Pancreas (tissue), 10 donors: Measurements from ENCODE around the gene S1PR2. TPM values are rescaled to one million over a fixed set of nuclear protein-coding genes. Genes with fewer than 3 reads are reported as not detected.

Experiments
- ATAC-seq, 4 donors: fragments of 200-7000 bp; cut with Tn5 transposase; one replicate each; pipeline versions ENCODE4 v1.8.0 to v1.9.1; 2020; ENCODE audit warnings: mild to moderate bottlenecking in 4 of 4, moderate library complexity in 4 of 4
- DNase-seq, 6 donors: peaks; one replicate each; pipeline ENCODE4 v3.0.0-alpha.2; 2020
- FAIRE-seq: peaks from 2 replicates; lab custom pipeline; 2012; peaks lifted over from hg19 to GRCh38; lab: Jason Lieb, UNC
- H3K27ac ChIP-seq, 4 donors: fragments of 200-600 bp; sonication (generic); 1 replicate in 3 of 4; 2 replicates in 1 of 4; pipeline versions ENCODE4 v1.5.0 to v1.8.0; 2020
- H3K27me3 ChIP-seq, 4 donors: fragments of 200-600 bp; one replicate each; pipeline ENCODE4 v1.8.0; 2021
- H3K36me3 ChIP-seq, 3 donors: fragments of 200-600 bp; sonication (generic) in 1 of 3; one replicate each; pipeline versions ENCODE4 v1.5.0 to v1.8.0; 2020 to 2021
- H3K4me1 ChIP-seq, 3 donors: fragments of 200-600 bp; one replicate each; pipeline ENCODE4 v1.8.0; 2021
- H3K4me3 ChIP-seq, 4 donors: fragments of 200-600 bp; sonication (generic) in 2 of 4; one replicate each; pipeline versions ENCODE4 v1.5.0 to v1.8.0; 2020 to 2021
- H3K9me3 ChIP-seq, 4 donors: fragments of 200-600 bp; one replicate each; pipeline ENCODE4 v1.8.0; 2021
- WGBS, 2 donors: extraction: QIAGEN DNeasy Blood & Tissue Kit; methylation state at CpG; one replicate each; pipeline ENCODE4 v1.1.7; 2013; 5-methylcytosine and 5-hydroxymethylcytosine counted together
- intact Hi-C, 3 donors: fragments of 100-400 bp; cut with DNase I; formaldehyde crosslinking; loops; one replicate each; pipeline versions ENCODE4 v1.11.1 to v1.14.2; 2022
- polyA plus RNA-seq, 2 donors: library from polyadenylated mRNA; stranded (reverse); fragments of 200-250 nt; gene quantifications; one replicate each; pipeline ENCODE4 v1.2.3, GENCODE V29; 2013
- total RNA-seq, 6 donors: library from RNA; stranded (reverse); fragmentation: NEBNext Ultra II Directional in 4 of 6; extraction: Animal tissue kit (Norgen Biotek cat#: 25700) in 4 of 6; gene quantifications; one replicate each; pipeline versions ENCODE4 v1.2.1 to v1.2.4, GENCODE V29; 2021 to 2023
- TF ChIP-seq, protein P1 (sequence below), 4 donors: fragments of 200-600 bp; sonication (generic) in 3 of 4; IDR thresholded peaks; one replicate each; pipeline versions ENCODE4 v1.5.0 to v1.8.0; 2021; ENCODE audit warnings: antibody characterized with exemption in 4 of 4
- donor health status: healthy with polysubstance abuse.
- donor health status: DM: no; HTN: no; CAD: no; lungs with moderate emphysema.
- donor health status: DM: no; HTN: no; CAD: no.
- donor health status: control.
- donor health status: control.
- donor health status: Bipolar disorder and iron deficiency.
- donor health status: DM: yes; HTN: yes; CAD: no.
- donor health status: DM: no; HTN: no; CAD: no.
- donor health status: DM: no; HTN: no; CAD: no.
- donor health status: DM: yes; HTN: yes; CAD: no.

Gene S1PR2
- total and polyA plus RNA-seq, 8 donors, result 1.6 to 4.8 (median 2.4) TPM

DNA sequence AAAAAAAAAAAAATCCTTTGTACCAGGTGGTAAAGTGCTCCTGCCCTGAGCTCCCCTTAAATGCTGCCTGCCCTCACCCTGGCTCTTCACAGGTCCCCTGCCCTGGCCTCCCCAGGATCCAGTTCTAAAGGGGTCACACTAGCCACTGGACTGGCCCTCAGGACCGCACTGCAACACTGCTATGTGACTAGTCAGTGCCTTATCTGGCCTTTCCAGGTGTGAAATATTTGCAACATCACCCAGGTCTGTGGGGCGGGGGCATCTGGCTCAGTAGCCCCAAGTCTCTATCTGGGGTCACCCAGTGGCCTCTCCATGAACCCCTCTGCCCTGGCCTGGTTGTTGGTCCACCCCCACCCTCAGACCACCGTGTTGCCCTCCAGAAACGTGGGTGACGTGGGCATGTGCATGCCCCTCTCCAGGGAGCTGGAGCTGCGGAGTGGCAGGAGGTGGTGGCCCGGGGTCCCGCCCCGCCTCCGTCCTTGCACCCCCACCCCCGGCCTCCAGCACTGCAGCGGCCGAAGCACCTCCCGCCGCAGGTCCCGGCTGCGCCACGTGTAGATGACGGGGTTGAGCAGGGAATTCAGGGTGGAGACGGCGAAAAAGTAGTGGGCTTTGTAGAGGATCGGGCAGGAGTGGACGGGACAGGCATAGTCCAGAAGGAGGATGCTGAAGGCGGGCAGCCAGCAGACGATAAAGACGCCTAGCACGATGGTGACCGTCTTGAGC lies 7.5 kb downstream of the S1PR2 start:
- no peak for ATAC-seq
- intact Hi-C loops, result no loop called here
- DNase-seq, result no peak
- Histone ChIP-seq H3K9me3 (no peaks in the 10 kb centered on the region), H3K36me3 (no peaks in the 10 kb centered on the region), H3K4me1 (no peaks in the 10 kb centered on the region), H3K27ac (no peak overlapping the region), H3K27me3 (no peaks in the 10 kb centered on the region), H3K4me3 (no peak overlapping the region)
- FAIRE-seq, result no peak
- 91 to 94% methylated on average over 28 of the region's 28 CpGs for WGBS, 2 donors
- TF ChIP-seq, protein P1, sequence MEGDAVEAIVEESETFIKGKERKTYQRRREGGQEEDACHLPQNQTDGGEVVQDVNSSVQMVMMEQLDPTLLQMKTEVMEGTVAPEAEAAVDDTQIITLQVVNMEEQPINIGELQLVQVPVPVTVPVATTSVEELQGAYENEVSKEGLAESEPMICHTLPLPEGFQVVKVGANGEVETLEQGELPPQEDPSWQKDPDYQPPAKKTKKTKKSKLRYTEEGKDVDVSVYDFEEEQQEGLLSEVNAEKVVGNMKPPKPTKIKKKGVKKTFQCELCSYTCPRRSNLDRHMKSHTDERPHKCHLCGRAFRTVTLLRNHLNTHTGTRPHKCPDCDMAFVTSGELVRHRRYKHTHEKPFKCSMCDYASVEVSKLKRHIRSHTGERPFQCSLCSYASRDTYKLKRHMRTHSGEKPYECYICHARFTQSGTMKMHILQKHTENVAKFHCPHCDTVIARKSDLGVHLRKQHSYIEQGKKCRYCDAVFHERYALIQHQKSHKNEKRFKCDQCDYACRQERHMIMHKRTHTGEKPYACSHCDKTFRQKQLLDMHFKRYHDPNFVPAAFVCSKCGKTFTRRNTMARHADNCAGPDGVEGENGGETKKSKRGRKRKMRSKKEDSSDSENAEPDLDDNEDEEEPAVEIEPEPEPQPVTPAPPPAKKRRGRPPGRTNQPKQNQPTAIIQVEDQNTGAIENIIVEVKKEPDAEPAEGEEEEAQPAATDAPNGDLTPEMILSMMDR (IDR thresholded peaks at IDR 0.05), result no peak

DNA sequence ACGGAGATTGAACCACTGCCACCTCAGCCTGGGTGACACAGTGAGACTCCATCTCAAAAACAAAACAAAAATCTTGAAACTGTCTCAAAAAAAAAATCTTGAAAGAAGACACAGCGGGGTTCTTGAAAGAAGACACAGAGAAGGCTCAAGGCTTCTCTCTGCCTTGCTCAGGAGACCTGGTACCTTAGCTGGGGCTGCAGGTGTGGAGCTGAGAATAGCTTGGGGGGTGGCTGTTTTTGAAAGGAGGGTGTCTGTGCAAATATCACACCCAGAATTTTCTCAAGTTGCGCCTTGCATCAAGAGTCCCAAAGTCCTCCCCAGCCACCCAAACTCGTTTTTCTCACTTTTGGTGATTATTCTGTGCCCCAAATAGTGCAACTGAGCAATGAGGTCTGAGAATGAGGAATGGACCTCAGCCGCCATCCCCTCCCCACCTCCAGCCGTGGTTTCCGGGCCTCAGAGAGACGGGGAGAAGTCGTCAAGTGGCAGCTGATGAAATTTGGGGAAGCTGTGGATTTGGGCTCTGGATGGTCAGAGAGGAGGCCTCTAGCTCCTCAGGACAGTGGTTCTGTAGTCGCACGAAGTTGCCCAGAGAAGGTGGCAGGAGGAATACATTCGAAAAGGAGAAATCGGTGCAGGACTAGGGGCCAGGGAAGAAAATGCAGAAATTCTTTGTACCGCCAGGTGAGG lies 8.8 kb downstream of the S1PR2 start:
- H3K27ac ChIP-seq, result no peak overlapping the region
- no peaks in the 10 kb centered on the region for H3K9me3 ChIP-seq
- no peaks in the 10 kb centered on the region for H3K36me3 ChIP-seq
- DNase-seq, result no peak
- H3K27me3 ChIP-seq, result no peaks in the 10 kb centered on the region
- WGBS, 2 donors, result 77 to 82% methylated on average over 13 to 14 of the region's 14 CpGs
- intact Hi-C loops, result no loop called here
- FAIRE-seq, result no peak
- no peaks in the 10 kb centered on the region for H3K4me1 ChIP-seq
- ATAC-seq, result peak in 1 of 4 donors; percentile 42
- no peak overlapping the region for H3K4me3 ChIP-seq
- TF ChIP-seq, protein P1 (IDR thresholded peaks at IDR 0.05), result no peak

DNA sequence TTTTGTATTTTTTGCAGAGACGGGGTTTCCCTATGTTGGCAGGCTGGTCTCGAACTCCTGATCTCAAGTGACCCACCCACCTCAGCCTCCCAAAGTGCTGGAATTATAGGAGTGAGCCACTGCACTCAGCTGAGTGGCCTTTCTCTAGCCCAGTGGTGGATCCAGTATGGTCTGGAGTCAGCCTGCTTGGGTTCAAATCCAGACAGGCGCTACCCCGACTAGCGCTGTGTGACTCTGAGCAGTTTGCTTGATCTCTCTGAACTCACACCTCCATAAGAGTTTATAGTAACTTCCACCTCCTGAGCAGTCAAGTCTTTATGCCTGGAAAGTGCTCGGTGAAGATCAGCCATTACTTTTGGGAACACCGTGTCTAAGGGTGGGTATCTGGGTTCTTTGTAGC lies 10.4 kb downstream of the S1PR2 start:
- Histone ChIP-seq H3K36me3 (no peaks in the 10 kb centered on the region), H3K9me3 (no peaks in the 10 kb centered on the region), H3K4me1 (no peaks in the 10 kb centered on the region), H3K27me3 (no peaks in the 10 kb centered on the region), H3K4me3 (no peak overlapping the region), H3K27ac (no peak overlapping the region)
- intact Hi-C loops, result no loop called here
- ATAC-seq, result no peak
- WGBS, 2 donors, result 85% methylated on average over 7 of the region's 7 CpGs
- TF ChIP-seq, protein P1 (IDR thresholded peaks at IDR 0.05), result no peak
- FAIRE-seq, result no peak
- DNase-seq, result no peak

DNA sequence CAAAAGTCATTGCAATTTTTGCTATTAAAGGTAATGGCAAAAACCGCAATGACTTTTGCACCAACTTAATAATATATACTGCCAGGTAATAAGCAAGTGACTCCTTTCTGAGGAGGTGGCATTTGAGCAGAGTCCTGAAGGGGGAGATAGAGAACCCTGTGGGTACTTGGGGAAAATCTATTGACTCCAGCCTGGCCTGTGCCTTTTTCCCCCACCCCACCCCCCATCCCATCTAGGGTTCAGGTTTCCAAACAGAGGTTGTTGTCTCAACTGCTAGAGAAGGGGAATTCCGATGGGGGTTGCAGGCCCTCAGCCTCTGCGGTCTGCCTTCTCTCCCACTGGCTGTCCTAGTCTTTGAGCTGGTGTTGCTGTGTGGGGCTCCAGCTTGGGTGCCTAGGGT lies 11.5 kb downstream of the S1PR2 start:
- Histone ChIP-seq H3K27me3 (no peaks in the 10 kb centered on the region), H3K9me3 (no peaks in the 10 kb centered on the region), H3K4me1 (no peaks in the 10 kb centered on the region), H3K4me3 (no peak overlapping the region), H3K36me3 (no peaks in the 10 kb centered on the region), H3K27ac (no peak overlapping the region)
- WGBS, 2 donors, result 18 to 23% methylated on average over 3 of the region's 3 CpGs
- TF ChIP-seq, protein P1 (IDR thresholded peaks at IDR 0.05), result no peak
- FAIRE-seq, result no peak
- DNase-seq, result no peak
- intact Hi-C loops, result no loop called here
- ATAC-seq, result peak in 3 of 4 donors; percentile 55 to 77 (median 64)

DNA sequence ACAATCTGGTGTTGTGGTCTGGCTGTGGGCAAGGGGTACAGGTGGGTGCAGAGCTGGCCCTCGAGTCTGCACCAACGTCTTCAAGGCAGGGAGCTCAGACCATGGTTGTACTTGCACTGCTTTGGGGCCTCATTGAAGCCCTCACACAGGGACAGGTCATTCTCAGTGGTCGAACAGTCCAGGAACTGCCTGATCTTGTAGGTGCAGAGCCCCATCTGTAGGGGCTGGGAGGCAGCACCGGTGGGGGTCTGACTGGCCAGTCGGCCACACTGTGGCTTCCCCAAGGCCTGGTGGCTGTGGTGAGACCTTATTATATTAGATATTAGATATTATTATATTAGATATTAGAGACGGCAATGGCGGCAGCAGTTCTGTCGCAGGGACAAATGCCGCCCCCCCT lies 14.0 kb downstream of the S1PR2 start:
- Histone ChIP-seq H3K27me3 (no peaks in the 10 kb centered on the region), H3K27ac (no peak overlapping the region), H3K4me1 (no peaks in the 10 kb centered on the region), H3K36me3 (no peaks in the 10 kb centered on the region), H3K4me3 (no peak overlapping the region), H3K9me3 (no peaks in the 10 kb centered on the region)
- no peak for ATAC-seq
- FAIRE-seq, result no peak
- intact Hi-C loops, result no loop called here
- 69 to 81% methylated on average over 9 of the region's 9 CpGs for WGBS, 2 donors
- no peak for DNase-seq
- TF ChIP-seq, protein P1 (IDR thresholded peaks at IDR 0.05), result no peak
